NCI-H1105 treated with DMSO at 0.1 percent for 48 hours (cell line): ENCODE results near the gene SPTSSA.
"Not testable (repeated sequence)": the region's sequence is repeated elsewhere in the genome, so short reads cannot be mapped to it uniquely, and the experiment has no call there.

Source experiments
- DNase-seq: peaks from one replicate; lab custom pipeline; 2025; lab: John Stamatoyannopoulos, UW

The SPTSSA gene

GRCh38 chr14:34470319-34470718 is 8.3 kb upstream of the SPTSSA start:
- no peak for DNase-seq

- DNase-seq, result no peak
These were observed 4.7 kb upstream of the SPTSSA start for GRCh38 chr14:34466691-34467090.

GRCh38 chr14:34465069-34465859 is 3.2 kb upstream of the SPTSSA start:
- no peak for DNase-seq

GRCh38 chr14:34463598-34463961 is 1.5 kb upstream of the SPTSSA start:
- no peak for DNase-seq

- DNase-seq, result peak; percentile 53
These were observed 507 bp downstream of the SPTSSA start for GRCh38 chr14:34461334-34462131.

GRCh38 chr14:34460841-34461240 is 1.2 kb downstream of the SPTSSA start:
- no peak for DNase-seq

- no peak for DNase-seq
These were observed 1.7 kb downstream of the SPTSSA start for GRCh38 chr14:34460295-34460694.

GRCh38 chr14:34457186-34457585 is 4.9 kb downstream of the SPTSSA start:
- no peak for DNase-seq

GRCh38 chr14:34453226-34453625 is 8.8 kb downstream of the SPTSSA start:
- DNase-seq, result no peak

GRCh38 chr14:34452258-34452822 is 9.7 kb downstream of the SPTSSA start:
- DNase-seq, result no peak

- peak; percentile 51 for DNase-seq
These were observed 11.1 kb downstream of the SPTSSA start for GRCh38 chr14:34450958-34451357.

- DNase-seq, result peak; percentile 71
These were observed 11.5 kb downstream of the SPTSSA start for GRCh38 chr14:34450542-34450915.

GRCh38 chr14:34449819-34450541 is 12.1 kb downstream of the SPTSSA start:
- no peak for DNase-seq

- no peak for DNase-seq
These were observed 22.9 kb downstream of the SPTSSA start for GRCh38 chr14:34439090-34439489.

GRCh38 chr14:34438438-34438837 is 23.6 kb downstream of the SPTSSA start:
- DNase-seq, result no peak

- DNase-seq, result no peak
These were observed 24.3 kb downstream of the SPTSSA start for GRCh38 chr14:34437729-34438080.

GRCh38 chr14:34436960-34437728 is 24.9 kb downstream of the SPTSSA start:
- no peak for DNase-seq

- no peak for DNase-seq
These were observed 25.7 kb downstream of the SPTSSA start for GRCh38 chr14:34436118-34436905.

GRCh38 chr14:34433957-34434356 is 28.1 kb downstream of the SPTSSA start:
- DNase-seq, result no peak

GRCh38 chr14:34428102-34428466 is 34.0 kb downstream of the SPTSSA start:
- not testable (repeated sequence) for DNase-seq
